SK-N-SH treated with all-trans-retinoic acid at 6 μM for 48 hours (cell line): ENCODE results near the gene MAGEA10.

Source experiments
- ATAC-seq: fragments of 200-7000 bp; cut with Tn5 transposase; 3 replicates; pipeline ENCODE4 v1.9.1; 2020; ENCODE audit warnings: mild to moderate bottlenecking, moderate library complexity
- ARNTL ChIP-seq: fragments of 450-650 bp; formaldehyde crosslinking; IDR thresholded peaks from 2 replicates; pipeline ENCODE4 v1.5.0; 2020; ENCODE audit warnings: low read depth, mild to moderate bottlenecking, moderate library complexity, borderline replicate concordance
- BACH2 ChIP-seq: fragments of 250-450 bp; sonication (Bioruptor Pico); IDR thresholded peaks from 2 replicates; pipeline ENCODE4 v1.9.0; 2021; ENCODE audit warnings: mild to moderate bottlenecking, borderline replicate concordance
- GLIS3 ChIP-seq: fragments of 250-450 bp; sonication (Bioruptor Pico); IDR thresholded peaks from 2 replicates; pipeline ENCODE4 v1.5.0; 2020; ENCODE audit warnings: mild to moderate bottlenecking, moderate library complexity
- ISL1 ChIP-seq: fragments of 250-450 bp; sonication (Bioruptor Pico); IDR thresholded peaks from 2 replicates; pipeline ENCODE4 v2.1.2; 2022; ENCODE audit warnings: mild to moderate bottlenecking, moderate library complexity
- OSR1 ChIP-seq: fragments of 250-450 bp; sonication (Bioruptor Pico); IDR thresholded peaks from 2 replicates; pipeline ENCODE4 v1.8.0; 2022; ENCODE audit warnings: moderate library complexity, mild to moderate bottlenecking, inconsistent platforms
- PPARA ChIP-seq: fragments of 250-450 bp; sonication (Bioruptor Pico); IDR thresholded peaks from 2 replicates; pipeline ENCODE4 v1.5.0; 2020; ENCODE audit warnings: mild to moderate bottlenecking, borderline replicate concordance
- RARB ChIP-seq: fragments of 250-450 bp; sonication (Bioruptor Pico); IDR thresholded peaks from 2 replicates; pipeline ENCODE4 v1.8.0; 2021; ENCODE audit warnings: mild to moderate bottlenecking, moderate library complexity
- SNAI2 ChIP-seq: fragments of 250-450 bp; sonication (Bioruptor Pico); IDR thresholded peaks from 2 replicates; pipeline ENCODE4 v1.5.0; 2020; ENCODE audit warnings: mild to moderate bottlenecking, moderate library complexity
- ZFP3 ChIP-seq: fragments of 250-450 bp; sonication (Bioruptor Pico); IDR thresholded peaks from 2 replicates; pipeline ENCODE4 v1.5.0; 2020; ENCODE audit warnings: mild to moderate bottlenecking, moderate library complexity
- ZNF565 ChIP-seq: fragments of 450-650 bp; formaldehyde crosslinking; conservative IDR thresholded peaks from 2 replicates; pipeline ENCODE4 v1.5.0; 2020; ENCODE audit warnings: low read depth, mild to moderate bottlenecking, moderate library complexity
- ZNF70 ChIP-seq: fragments of 450-650 bp; formaldehyde crosslinking; IDR thresholded peaks from 2 replicates; pipeline ENCODE4 v1.5.0; 2020; ENCODE audit warnings: mild to moderate bottlenecking, moderate library complexity
- ZNF8 ChIP-seq: fragments of 450-650 bp; formaldehyde crosslinking; IDR thresholded peaks from 2 replicates; pipeline ENCODE4 v1.5.0; 2020; ENCODE audit warnings: mild to moderate bottlenecking, moderate library complexity
- TF ChIP-seq, protein P1 (sequence below): fragments of 250-450 bp; sonication (Bioruptor Pico); IDR thresholded peaks from 2 replicates; pipeline ENCODE4 v1.5.0; 2020; ENCODE audit warnings: mild to moderate bottlenecking, moderate library complexity
- TF ChIP-seq, protein P2 (sequence below): fragments of 250-450 bp; sonication (Bioruptor Pico); IDR thresholded peaks from 2 replicates; pipeline ENCODE4 v1.8.0; 2020; ENCODE audit warnings: mild to moderate bottlenecking, moderate library complexity, borderline replicate concordance
- TF ChIP-seq, protein P3 (sequence below): fragments of 250-450 bp; sonication (Bioruptor Pico); IDR thresholded peaks from 2 replicates; pipeline ENCODE4 v1.5.1; 2021; ENCODE audit warnings: mild to moderate bottlenecking, moderate library complexity
- TF ChIP-seq, protein P4 (sequence below): fragments of 250-450 bp; sonication (Bioruptor Pico); IDR thresholded peaks from 2 replicates; pipeline ENCODE4 v1.8.0; 2021; ENCODE audit warnings: low read depth, mild to moderate bottlenecking, moderate library complexity, borderline replicate concordance
- TF ChIP-seq, protein P5 (sequence below): fragments of 250-450 bp; sonication (Bioruptor Pico); IDR thresholded peaks from 2 replicates; pipeline ENCODE4 v1.5.1; 2020; ENCODE audit warnings: low read depth, mild to moderate bottlenecking, moderate library complexity

MAGEA10 gene

DNA sequence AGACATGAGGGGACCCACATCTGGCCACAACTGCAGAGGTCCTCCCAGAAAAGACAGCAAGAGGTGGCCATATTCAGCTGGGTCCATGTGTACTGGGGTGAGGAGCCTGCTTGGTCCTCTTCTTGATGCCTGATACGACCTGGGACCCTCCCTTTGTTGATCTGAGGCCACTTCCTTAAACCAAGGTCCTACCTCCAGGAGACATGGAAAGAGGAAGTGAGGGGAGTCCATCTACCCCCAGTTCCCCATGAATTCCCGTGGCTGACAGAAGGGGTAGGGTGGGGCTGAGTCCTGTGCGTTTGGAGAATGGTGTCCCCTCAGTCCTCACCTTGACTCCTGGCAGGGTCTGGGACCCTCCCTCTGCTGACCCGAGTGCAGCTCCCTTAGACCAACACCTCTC is 2.1 kb downstream of the MAGEA10 start (continued):
- TF ChIP-seq BACH2: no peak
- TF ChIP-seq OSR1: no peak
- TF ChIP-seq, all 23 proteins: peak for 0

DNA sequence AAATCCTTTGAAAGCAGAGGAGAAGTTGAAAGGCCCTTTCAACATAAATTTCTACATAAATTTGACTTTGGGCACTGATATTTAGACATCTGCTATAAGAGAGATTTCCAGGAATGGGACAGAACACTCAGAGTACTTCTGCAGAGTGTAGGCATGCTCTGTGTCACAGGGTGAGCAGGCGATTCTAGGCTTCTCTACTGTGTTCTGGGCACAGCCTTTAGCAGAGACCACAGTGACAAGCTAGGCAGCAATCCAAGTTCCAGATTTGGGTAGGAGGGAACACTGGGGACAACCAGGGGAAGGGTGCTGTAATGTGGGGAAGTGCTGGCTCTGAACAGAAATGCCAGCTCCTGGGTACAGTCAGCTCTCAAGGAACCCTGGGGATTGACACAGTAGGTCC is 6.9 kb downstream of the MAGEA10 start:
- TF ChIP-seq ZNF565 (CRISPR knock-in tag) (no peak), SNAI2 (CRISPR knock-in tag) (no peak), ZFP3 (no peak), ARNTL (CRISPR knock-in tag) (no peak), PPARA (CRISPR knock-in tag) (no peak), BACH2 (no peak), RARB (CRISPR knock-in tag) (no peak), ZNF8 (no peak), GLIS3 (CRISPR knock-in tag) (no peak), ZNF70 (CRISPR knock-in tag) (no peak)
- TF ChIP-seq, protein P1, sequence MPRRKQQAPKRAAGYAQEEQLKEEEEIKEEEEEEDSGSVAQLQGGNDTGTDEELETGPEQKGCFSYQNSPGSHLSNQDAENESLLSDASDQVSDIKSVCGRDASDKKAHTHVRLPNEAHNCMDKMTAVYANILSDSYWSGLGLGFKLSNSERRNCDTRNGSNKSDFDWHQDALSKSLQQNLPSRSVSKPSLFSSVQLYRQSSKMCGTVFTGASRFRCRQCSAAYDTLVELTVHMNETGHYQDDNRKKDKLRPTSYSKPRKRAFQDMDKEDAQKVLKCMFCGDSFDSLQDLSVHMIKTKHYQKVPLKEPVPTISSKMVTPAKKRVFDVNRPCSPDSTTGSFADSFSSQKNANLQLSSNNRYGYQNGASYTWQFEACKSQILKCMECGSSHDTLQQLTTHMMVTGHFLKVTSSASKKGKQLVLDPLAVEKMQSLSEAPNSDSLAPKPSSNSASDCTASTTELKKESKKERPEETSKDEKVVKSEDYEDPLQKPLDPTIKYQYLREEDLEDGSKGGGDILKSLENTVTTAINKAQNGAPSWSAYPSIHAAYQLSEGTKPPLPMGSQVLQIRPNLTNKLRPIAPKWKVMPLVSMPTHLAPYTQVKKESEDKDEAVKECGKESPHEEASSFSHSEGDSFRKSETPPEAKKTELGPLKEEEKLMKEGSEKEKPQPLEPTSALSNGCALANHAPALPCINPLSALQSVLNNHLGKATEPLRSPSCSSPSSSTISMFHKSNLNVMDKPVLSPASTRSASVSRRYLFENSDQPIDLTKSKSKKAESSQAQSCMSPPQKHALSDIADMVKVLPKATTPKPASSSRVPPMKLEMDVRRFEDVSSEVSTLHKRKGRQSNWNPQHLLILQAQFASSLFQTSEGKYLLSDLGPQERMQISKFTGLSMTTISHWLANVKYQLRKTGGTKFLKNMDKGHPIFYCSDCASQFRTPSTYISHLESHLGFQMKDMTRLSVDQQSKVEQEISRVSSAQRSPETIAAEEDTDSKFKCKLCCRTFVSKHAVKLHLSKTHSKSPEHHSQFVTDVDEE (CRISPR knock-in tag): no peak
- TF ChIP-seq, protein P2, sequence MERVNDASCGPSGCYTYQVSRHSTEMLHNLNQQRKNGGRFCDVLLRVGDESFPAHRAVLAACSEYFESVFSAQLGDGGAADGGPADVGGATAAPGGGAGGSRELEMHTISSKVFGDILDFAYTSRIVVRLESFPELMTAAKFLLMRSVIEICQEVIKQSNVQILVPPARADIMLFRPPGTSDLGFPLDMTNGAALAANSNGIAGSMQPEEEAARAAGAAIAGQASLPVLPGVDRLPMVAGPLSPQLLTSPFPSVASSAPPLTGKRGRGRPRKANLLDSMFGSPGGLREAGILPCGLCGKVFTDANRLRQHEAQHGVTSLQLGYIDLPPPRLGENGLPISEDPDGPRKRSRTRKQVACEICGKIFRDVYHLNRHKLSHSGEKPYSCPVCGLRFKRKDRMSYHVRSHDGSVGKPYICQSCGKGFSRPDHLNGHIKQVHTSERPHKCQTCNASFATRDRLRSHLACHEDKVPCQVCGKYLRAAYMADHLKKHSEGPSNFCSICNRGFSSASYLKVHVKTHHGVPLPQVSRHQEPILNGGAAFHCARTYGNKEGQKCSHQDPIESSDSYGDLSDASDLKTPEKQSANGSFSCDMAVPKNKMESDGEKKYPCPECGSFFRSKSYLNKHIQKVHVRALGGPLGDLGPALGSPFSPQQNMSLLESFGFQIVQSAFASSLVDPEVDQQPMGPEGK (CRISPR knock-in tag): no peak
- TF ChIP-seq, protein P3, sequence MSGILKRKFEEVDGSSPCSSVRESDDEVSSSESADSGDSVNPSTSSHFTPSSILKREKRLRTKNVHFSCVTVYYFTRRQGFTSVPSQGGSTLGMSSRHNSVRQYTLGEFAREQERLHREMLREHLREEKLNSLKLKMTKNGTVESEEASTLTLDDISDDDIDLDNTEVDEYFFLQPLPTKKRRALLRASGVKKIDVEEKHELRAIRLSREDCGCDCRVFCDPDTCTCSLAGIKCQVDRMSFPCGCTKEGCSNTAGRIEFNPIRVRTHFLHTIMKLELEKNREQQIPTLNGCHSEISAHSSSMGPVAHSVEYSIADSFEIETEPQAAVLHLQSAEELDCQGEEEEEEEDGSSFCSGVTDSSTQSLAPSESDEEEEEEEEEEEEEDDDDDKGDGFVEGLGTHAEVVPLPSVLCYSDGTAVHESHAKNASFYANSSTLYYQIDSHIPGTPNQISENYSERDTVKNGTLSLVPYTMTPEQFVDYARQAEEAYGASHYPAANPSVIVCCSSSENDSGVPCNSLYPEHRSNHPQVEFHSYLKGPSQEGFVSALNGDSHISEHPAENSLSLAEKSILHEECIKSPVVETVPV (CRISPR knock-in tag): no peak

DNA sequence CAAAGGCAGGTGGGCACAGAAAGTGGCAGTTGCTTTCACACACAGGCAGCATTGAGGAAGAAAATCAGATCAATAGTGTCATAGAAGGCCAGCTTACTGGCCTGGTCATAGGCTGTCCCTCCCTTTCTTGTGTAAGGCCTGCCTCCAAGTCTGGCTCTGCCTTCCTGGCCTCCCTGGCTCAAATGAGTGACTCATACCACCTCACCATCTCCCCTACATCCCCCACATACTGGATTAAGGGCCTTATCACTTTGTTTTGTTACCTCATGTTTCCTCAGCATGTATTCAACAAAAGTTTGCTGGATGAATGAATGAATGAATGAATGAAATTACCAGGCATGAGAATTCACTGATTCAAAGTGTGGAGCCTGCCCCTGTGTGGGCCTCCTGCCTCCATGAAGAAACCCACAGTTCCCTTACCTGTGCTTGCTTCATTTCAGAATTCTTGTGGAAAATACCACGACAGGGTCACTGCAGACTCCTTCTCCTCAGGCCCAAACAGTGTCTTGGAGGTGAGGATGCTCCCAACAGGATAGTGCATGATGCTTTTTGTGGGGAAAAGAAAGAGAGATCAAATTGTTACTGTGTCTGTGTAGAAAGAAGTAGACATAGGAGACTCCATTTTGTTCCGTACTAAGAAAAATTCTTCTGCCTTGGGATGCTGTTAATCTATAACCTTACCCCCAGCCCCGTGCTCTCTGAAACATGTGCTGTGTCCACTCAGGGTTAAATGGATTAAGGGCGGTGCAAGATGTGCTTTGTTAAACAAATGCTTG is 9.1 kb downstream of the MAGEA10 start:
- ATAC-seq: 0 out of 3 replicates have a peak, but pooled peaks have one; percentile 22

More for the DNA sequence above, 6.9 kb downstream of the MAGEA10 start:
- ATAC-seq: peak; percentile 47; the same call in 2 of the 3 replicates

DNA sequence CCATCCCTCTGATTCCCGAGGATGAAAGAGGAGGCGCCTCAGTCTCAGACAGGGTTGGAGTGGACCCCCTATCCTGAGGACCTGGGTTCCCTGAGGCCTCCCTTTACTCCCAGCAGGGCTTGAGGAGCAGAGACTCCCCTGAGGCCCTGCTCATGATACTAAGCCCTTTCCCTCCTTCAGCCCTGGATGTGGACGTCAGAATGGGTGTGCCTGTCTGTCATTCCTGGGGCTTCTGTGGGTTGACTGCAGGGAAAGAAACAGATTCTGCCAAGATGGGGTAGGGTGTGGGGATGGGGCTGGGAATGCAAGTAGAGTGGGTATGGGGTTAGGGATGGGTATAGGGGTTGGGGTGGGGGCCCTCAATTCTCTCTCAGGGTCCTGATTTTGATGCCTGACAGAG is 21.1 kb downstream of the MAGEA10 start:
- TF ChIP-seq GLIS3 (CRISPR knock-in tag): no peak
- TF ChIP-seq PPARA (CRISPR knock-in tag): no peak
- TF ChIP-seq, protein P4, sequence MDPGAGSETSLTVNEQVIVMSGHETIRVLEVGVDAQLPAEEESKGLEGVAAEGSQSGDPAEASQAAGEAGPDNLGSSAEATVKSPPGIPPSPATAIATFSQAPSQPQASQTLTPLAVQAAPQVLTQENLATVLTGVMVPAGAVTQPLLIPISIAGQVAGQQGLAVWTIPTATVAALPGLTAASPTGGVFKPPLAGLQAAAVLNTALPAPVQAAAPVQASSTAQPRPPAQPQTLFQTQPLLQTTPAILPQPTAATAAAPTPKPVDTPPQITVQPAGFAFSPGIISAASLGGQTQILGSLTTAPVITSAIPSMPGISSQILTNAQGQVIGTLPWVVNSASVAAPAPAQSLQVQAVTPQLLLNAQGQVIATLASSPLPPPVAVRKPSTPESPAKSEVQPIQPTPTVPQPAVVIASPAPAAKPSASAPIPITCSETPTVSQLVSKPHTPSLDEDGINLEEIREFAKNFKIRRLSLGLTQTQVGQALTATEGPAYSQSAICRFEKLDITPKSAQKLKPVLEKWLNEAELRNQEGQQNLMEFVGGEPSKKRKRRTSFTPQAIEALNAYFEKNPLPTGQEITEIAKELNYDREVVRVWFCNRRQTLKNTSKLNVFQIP (CRISPR knock-in tag): no peak
- no peak for TF ChIP-seq ISL1 (CRISPR knock-in tag)
- no peak for TF ChIP-seq ZNF565 (CRISPR knock-in tag)
- TF ChIP-seq, protein P5, sequence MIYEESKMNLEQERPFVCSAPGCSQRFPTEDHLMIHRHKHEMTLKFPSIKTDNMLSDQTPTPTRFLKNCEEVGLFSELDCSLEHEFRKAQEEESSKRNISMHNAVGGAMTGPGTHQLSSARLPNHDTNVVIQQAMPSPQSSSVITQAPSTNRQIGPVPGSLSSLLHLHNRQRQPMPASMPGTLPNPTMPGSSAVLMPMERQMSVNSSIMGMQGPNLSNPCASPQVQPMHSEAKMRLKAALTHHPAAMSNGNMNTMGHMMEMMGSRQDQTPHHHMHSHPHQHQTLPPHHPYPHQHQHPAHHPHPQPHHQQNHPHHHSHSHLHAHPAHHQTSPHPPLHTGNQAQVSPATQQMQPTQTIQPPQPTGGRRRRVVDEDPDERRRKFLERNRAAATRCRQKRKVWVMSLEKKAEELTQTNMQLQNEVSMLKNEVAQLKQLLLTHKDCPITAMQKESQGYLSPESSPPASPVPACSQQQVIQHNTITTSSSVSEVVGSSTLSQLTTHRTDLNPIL (CRISPR knock-in tag): no peak
- TF ChIP-seq ZNF70 (CRISPR knock-in tag): no peak
- no peak for TF ChIP-seq SNAI2 (CRISPR knock-in tag)
- no peak for TF ChIP-seq ZFP3
- no peak for TF ChIP-seq BACH2
- TF ChIP-seq ARNTL (CRISPR knock-in tag): no peak
- TF ChIP-seq ZNF8: no peak
- no peak for TF ChIP-seq OSR1
- no peak for ATAC-seq
